Esophagus muscularis mucosa (tissue), 4 donors: Measurements from ENCODE around the gene TRIM36.

Experiments
- CTCF ChIP-seq, 3 experiments: fragments of 200-600 bp in 2 of 3; fragments of 450-650 bp in 1 of 3; sonication (generic) in 2 of 3; IDR thresholded peaks; one replicate each; pipeline ENCODE4 v1.5.1; 2017 to 2019; ENCODE audit warnings: antibody characterized with exemption in 3 of 3, mild to moderate bottlenecking in 2 of 3, moderate library complexity in 1 of 3
- EP300 ChIP-seq: sonication (generic); formaldehyde crosslinking; IDR thresholded peaks from one replicate; pipeline ENCODE4 v1.6.1; 2017; ENCODE audit warnings: antibody characterized with exemption
- POLR2A ChIP-seq: fragments of 450-650 bp; IDR thresholded peaks from one replicate; pipeline ENCODE4 v1.6.1; 2017; ENCODE audit warnings: antibody characterized with exemption, moderate library complexity, mild to moderate bottlenecking, low read depth
- POLR2AphosphoS5 ChIP-seq, 2 donors: sonication (generic); formaldehyde crosslinking; IDR thresholded peaks; one replicate each; pipeline ENCODE4 v1.6.1; 2017; ENCODE audit warnings: antibody characterized with exemption in 2 of 2

DNA sequence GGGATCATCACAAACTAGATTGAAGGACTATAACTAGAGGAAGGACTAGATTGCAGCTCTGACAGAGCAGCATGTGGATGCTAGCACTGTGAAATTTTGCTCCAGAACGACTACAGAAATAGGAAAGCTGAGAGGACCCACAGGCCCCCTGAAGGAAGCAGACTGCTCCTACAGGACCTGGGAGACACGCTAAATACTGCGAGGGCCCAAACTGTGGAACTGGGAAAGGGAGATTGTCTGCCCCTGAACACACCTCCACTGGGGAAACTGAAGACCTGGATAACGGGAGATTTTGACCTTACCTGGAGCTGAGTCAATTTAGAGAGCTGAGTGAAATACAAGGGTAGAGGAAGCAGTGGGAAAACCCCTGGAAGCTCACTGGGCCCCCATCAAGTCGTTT is 19.2 kb downstream of the TRIM36 start:
- TF ChIP-seq POLR2A (no peak), CTCF (IDR thresholded peaks at IDR 0.05) (no peak), POLR2AphosphoS5 (IDR thresholded peaks at IDR 0.05) (no peak), EP300 (no peak)
